ENCODE results near the gene REXO2.

REXO2 gene

GRCh38 chr11:114439229-114440120 is at the start of gene REXO2:
Gene REXO2 (plus strand): TSS chr11:114439467. CDS start chr11:114439529, 62 bp downstream.
- in situ Hi-C loops (cut with HindIII; ENCODE audit: low pct_ligation_motif_present, low pct_unique_long_range_greater_than_20kb, low sequenced_read_pairs), result no loop called here
- peak; percentile 92 for DNase-seq

- no peak for DNase-seq
Measured at GRCh38 chr11:114392735-114393667, 46.3 kb upstream of the REXO2 start.

GRCh38 chr11:114395736-114396135 is 43.5 kb upstream of the REXO2 start:
- in situ Hi-C loops (cut with HindIII; ENCODE audit: low pct_ligation_motif_present, low pct_unique_long_range_greater_than_20kb, low sequenced_read_pairs), result no loop called here
- DNase-seq, result no peak

More at GRCh38 chr11:114392735-114393667, 46.3 kb upstream of the REXO2 start:
- in situ Hi-C loops (cut with HindIII; ENCODE audit: low pct_ligation_motif_present, low pct_unique_long_range_greater_than_20kb, low sequenced_read_pairs), result no loop called here

GRCh38 chr11:114396916-114397315 is 42.4 kb upstream of the REXO2 start:
- in situ Hi-C loops (cut with HindIII; ENCODE audit: low pct_ligation_motif_present, low pct_unique_long_range_greater_than_20kb, low sequenced_read_pairs), result no loop called here
- no peak for DNase-seq

GRCh38 chr11:114397349-114397982 is 41.8 kb upstream of the REXO2 start:
- in situ Hi-C loops (cut with HindIII; ENCODE audit: low pct_ligation_motif_present, low pct_unique_long_range_greater_than_20kb, low sequenced_read_pairs), result no loop called here
- no peak for DNase-seq

GRCh38 chr11:114398303-114398920 is 40.9 kb upstream of the REXO2 start:
- in situ Hi-C loops (cut with HindIII; ENCODE audit: low pct_ligation_motif_present, low pct_unique_long_range_greater_than_20kb, low sequenced_read_pairs), result no loop called here
- peak; percentile 25 for DNase-seq

- in situ Hi-C loops (cut with HindIII; ENCODE audit: low pct_ligation_motif_present, low pct_unique_long_range_greater_than_20kb, low sequenced_read_pairs), result no loop called here
- DNase-seq, result peak; percentile 49
Measured at GRCh38 chr11:114399490-114400215, 39.6 kb upstream of the REXO2 start.

GRCh38 chr11:114400216-114400914 is 38.9 kb upstream of the REXO2 start, which contains the start of the genes C11orf71 and RBM7:
Gene C11orf71 (minus strand): TSS chr11:114400511. CDS start chr11:114400331, 180 bp downstream.
Gene RBM7 (plus strand): TSS chr11:114400666. CDS start chr11:114400672, 6 bp downstream.
- in situ Hi-C loops (cut with HindIII; ENCODE audit: low pct_ligation_motif_present, low pct_unique_long_range_greater_than_20kb, low sequenced_read_pairs), result no loop called here
- DNase-seq, result peak; percentile 98

GRCh38 chr11:114400915-114401223 is 38.4 kb upstream of the REXO2 start:
- in situ Hi-C loops (cut with HindIII; ENCODE audit: low pct_ligation_motif_present, low pct_unique_long_range_greater_than_20kb, low sequenced_read_pairs), result no loop called here
- no peak for DNase-seq

- DNase-seq, result no peak
- in situ Hi-C loops (cut with HindIII; ENCODE audit: low pct_ligation_motif_present, low pct_unique_long_range_greater_than_20kb, low sequenced_read_pairs), result no loop called here
Measured at GRCh38 chr11:114401311-114401710, 38.0 kb upstream of the REXO2 start.

- no peak for DNase-seq
- in situ Hi-C loops (cut with HindIII; ENCODE audit: low pct_ligation_motif_present, low pct_unique_long_range_greater_than_20kb, low sequenced_read_pairs), result no loop called here
Measured at GRCh38 chr11:114412946-114413345, 26.3 kb upstream of the REXO2 start.

- no peak for DNase-seq
- in situ Hi-C loops (cut with HindIII; ENCODE audit: low pct_ligation_motif_present, low pct_unique_long_range_greater_than_20kb, low sequenced_read_pairs), result no loop called here
Measured at GRCh38 chr11:114413958-114414357, 25.3 kb upstream of the REXO2 start.

- in situ Hi-C loops (cut with HindIII; ENCODE audit: low pct_ligation_motif_present, low pct_unique_long_range_greater_than_20kb, low sequenced_read_pairs), result no loop called here
- no peak for DNase-seq
Measured at GRCh38 chr11:114416441-114416961, 22.8 kb upstream of the REXO2 start.

- no peak for DNase-seq
- in situ Hi-C loops (cut with HindIII; ENCODE audit: low pct_ligation_motif_present, low pct_unique_long_range_greater_than_20kb, low sequenced_read_pairs), result no loop called here
Measured at GRCh38 chr11:114426280-114426679, 13.0 kb upstream of the REXO2 start.

GRCh38 chr11:114430290-114430689 is 9.0 kb upstream of the REXO2 start:
- no peak for DNase-seq
- in situ Hi-C loops (cut with HindIII; ENCODE audit: low pct_ligation_motif_present, low pct_unique_long_range_greater_than_20kb, low sequenced_read_pairs), result no loop called here

- DNase-seq, result no peak
- in situ Hi-C loops (cut with HindIII; ENCODE audit: low pct_ligation_motif_present, low pct_unique_long_range_greater_than_20kb, low sequenced_read_pairs), result no loop called here
Measured at GRCh38 chr11:114432893-114433292, 6.4 kb upstream of the REXO2 start.

GRCh38 chr11:114433376-114433775 is 5.9 kb upstream of the REXO2 start:
- in situ Hi-C loops (cut with HindIII; ENCODE audit: low pct_ligation_motif_present, low pct_unique_long_range_greater_than_20kb, low sequenced_read_pairs), result no loop called here
- no peak for DNase-seq
